Caco-2 (cell line): ENCODE measurements around the gene DNAJB4. TPM values are rescaled to one million over a fixed set of nuclear protein-coding genes. Genes with fewer than 3 reads are reported as not detected.
A peak's percentile ranks its signal among the peaks of the same experiment; 100 is the strongest.

Experiments
- BruUV-seq: library from RNA; stranded (reverse); fragments of 400-500 nt; replicated peaks from 2 replicates; lab custom pipeline; 2021; lab: Mats Ljungman, UMichigan
- CTCF ChIA-PET: fragments of 300-600 bp; sonication (Branson Sonifier 250); formaldehyde crosslinking; loops from one replicate; lab custom pipeline; 2022; ENCODE audit warnings: antibody characterized with exemption; lab: Charles Lee
- POLR2A ChIA-PET: fragments of 300-600 bp; sonication (Branson Sonifier 250); formaldehyde crosslinking; loops from one replicate; lab custom pipeline; 2022; ENCODE audit warnings: antibody characterized with exemption; lab: Charles Lee
- DNase-seq, 2 experiments: peaks; one replicate each; pipeline versions ENCODE4 v3.0.0 to v3.0.0-alpha.2; 2020 to 2022
- H3K27me3 ChIP-seq: replicated peaks from 2 replicates; pipeline ENCODE4 v1.6.0; 2011; ENCODE audit warnings: low read length; ENCODE audit not compliant: control insufficient read depth, insufficient read depth
- H3K36me3 ChIP-seq: 2 replicates; pipeline ENCODE4 v1.5.1; 2011; ENCODE audit warnings: low read length; ENCODE audit not compliant: control insufficient read depth, insufficient read depth
- H3K4me1 ChIP-seq: fragments of 250-450 bp; sonication (Bioruptor Pico); 2 replicates; pipeline ENCODE4 v1.5.1; 2020; ENCODE audit warnings: mild to moderate bottlenecking
- H3K4me3 ChIP-seq: 2 replicates; pipeline ENCODE4 v1.5.1; 2011; ENCODE audit warnings: low read depth, mild to moderate bottlenecking, control low read depth, low read length
- H3K9me3 ChIP-seq: fragments of 250-450 bp; sonication (Bioruptor Pico); 2 replicates; pipeline ENCODE4 v1.5.1; 2020; ENCODE audit warnings: mild to moderate bottlenecking, moderate library complexity
- H3K27ac Mint-ChIP-seq: one replicate; pipeline ENCODE4 v1.8.0; 2022; ENCODE audit warnings: mixed read lengths; ENCODE audit not compliant: unreplicated experiment
- H3K27me3 Mint-ChIP-seq: one replicate; pipeline ENCODE4 v1.8.0; 2022; ENCODE audit warnings: mixed read lengths; ENCODE audit not compliant: insufficient read depth, unreplicated experiment
- H3K36me3 Mint-ChIP-seq: one replicate; pipeline ENCODE4 v1.8.0; 2022; ENCODE audit warnings: mild to moderate bottlenecking, mixed read lengths; ENCODE audit not compliant: insufficient read depth, unreplicated experiment
- H3K4me1 Mint-ChIP-seq: one replicate; pipeline ENCODE4 v1.8.0; 2022; ENCODE audit warnings: low read depth, mixed read lengths; ENCODE audit not compliant: unreplicated experiment
- H3K4me3 Mint-ChIP-seq: one replicate; pipeline ENCODE4 v1.8.0; 2022; ENCODE audit warnings: mild to moderate bottlenecking, moderate library complexity, mixed read lengths; ENCODE audit not compliant: unreplicated experiment
- H3K9me3 Mint-ChIP-seq: one replicate; pipeline ENCODE4 v1.8.0; 2022; ENCODE audit warnings: mixed read lengths; ENCODE audit not compliant: unreplicated experiment
- intact Hi-C: fragments of 100-400 bp; cut with micrococcal nuclease; formaldehyde crosslinking; loops from one replicate; pipeline ENCODE4 v1.10.0; 2022; ENCODE audit not compliant: unreplicated experiment
- total RNA-seq: library from RNA; stranded (reverse); gene quantifications from 2 replicates; pipeline ENCODE4 v1.2.3, GENCODE V29; 2022
- TF ChIP-seq, protein P1 (sequence below), 2 experiments: fragments of 200-600 bp in 1 of 2; IDR thresholded peaks; 1 replicate in 1 of 2; 2 replicates in 1 of 2; pipeline versions ENCODE4 v1.5.1 to v1.8.0; 2011 to 2022; ENCODE audit warnings: antibody characterized with exemption in 1 of 2, control low read depth in 1 of 2, inconsistent platforms in 1 of 2, low read depth in 1 of 2, low read length in 1 of 2, mild to moderate bottlenecking in 1 of 2, moderate library complexity in 1 of 2; ENCODE audit not compliant: insufficient read depth in 1 of 2, severe bottlenecking in 1 of 2, unreplicated experiment in 1 of 2

Gene DNAJB4
- total RNA-seq, 1 experiment from 2014 or later = 6.5 TPM

GRCh38 chr1:77966291-77966690 is 38.4 kb upstream of the DNAJB4 start:
- BruUV-seq = no TSS peak
- H3K4me3 ChIP-seq = no peak overlapping the region
- CTCF ChIA-PET = no interaction called here
- H3K9me3 ChIP-seq = no peaks in the 10 kb centered on the region
- Mint-ChIP-seq H3K27me3 (no peaks in the 10 kb centered on the region), H3K27ac (peak overlapping the region; percentile 63), H3K9me3 (no peaks in the 10 kb centered on the region), H3K36me3 (peaks cover 82% of the 10 kb centered on the region), H3K4me1 (no peaks in the 10 kb centered on the region), H3K4me3 (no peak overlapping the region)
- intact Hi-C loops = no loop called here
- no peaks in the 10 kb centered on the region for H3K4me1 ChIP-seq
- POLR2A ChIA-PET = no interaction called here
- peaks cover 3% of the 10 kb centered on the region; the same call in 1 of the 2 replicates for H3K36me3 ChIP-seq
- DNase-seq = no peak
- no peaks in the 10 kb centered on the region for H3K27me3 ChIP-seq
- TF ChIP-seq, protein P1, sequence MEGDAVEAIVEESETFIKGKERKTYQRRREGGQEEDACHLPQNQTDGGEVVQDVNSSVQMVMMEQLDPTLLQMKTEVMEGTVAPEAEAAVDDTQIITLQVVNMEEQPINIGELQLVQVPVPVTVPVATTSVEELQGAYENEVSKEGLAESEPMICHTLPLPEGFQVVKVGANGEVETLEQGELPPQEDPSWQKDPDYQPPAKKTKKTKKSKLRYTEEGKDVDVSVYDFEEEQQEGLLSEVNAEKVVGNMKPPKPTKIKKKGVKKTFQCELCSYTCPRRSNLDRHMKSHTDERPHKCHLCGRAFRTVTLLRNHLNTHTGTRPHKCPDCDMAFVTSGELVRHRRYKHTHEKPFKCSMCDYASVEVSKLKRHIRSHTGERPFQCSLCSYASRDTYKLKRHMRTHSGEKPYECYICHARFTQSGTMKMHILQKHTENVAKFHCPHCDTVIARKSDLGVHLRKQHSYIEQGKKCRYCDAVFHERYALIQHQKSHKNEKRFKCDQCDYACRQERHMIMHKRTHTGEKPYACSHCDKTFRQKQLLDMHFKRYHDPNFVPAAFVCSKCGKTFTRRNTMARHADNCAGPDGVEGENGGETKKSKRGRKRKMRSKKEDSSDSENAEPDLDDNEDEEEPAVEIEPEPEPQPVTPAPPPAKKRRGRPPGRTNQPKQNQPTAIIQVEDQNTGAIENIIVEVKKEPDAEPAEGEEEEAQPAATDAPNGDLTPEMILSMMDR (IDR thresholded peaks at IDR 0.05; ENCODE audit: insufficient read depth in 1 of 2, low read depth in 1 of 2, low read length in 1 of 2, severe bottlenecking in 1 of 2, unreplicated experiment in 1 of 2) = no peak

GRCh38 chr1:77970192-77970591 is 34.5 kb upstream of the DNAJB4 start:
- no peaks in the 10 kb centered on the region for H3K27me3 Mint-ChIP-seq
- intact Hi-C loops = no loop called here
- DNase-seq = no peak
- no TSS peak for BruUV-seq
- H3K4me1 Mint-ChIP-seq = no peaks in the 10 kb centered on the region
- TF ChIP-seq, protein P1 (IDR thresholded peaks at IDR 0.05; ENCODE audit: insufficient read depth in 1 of 2, low read depth in 1 of 2, low read length in 1 of 2, severe bottlenecking in 1 of 2, unreplicated experiment in 1 of 2) = no peak
- H3K27me3 ChIP-seq = no peaks in the 10 kb centered on the region
- peaks cover 3% of the 10 kb centered on the region; the same call in 1 of the 2 replicates for H3K36me3 ChIP-seq
- H3K9me3 ChIP-seq = no peaks in the 10 kb centered on the region
- H3K9me3 Mint-ChIP-seq = no peaks in the 10 kb centered on the region
- H3K4me3 Mint-ChIP-seq = no peak overlapping the region
- H3K36me3 Mint-ChIP-seq = peaks cover 74% of the 10 kb centered on the region
- no peaks in the 10 kb centered on the region for H3K4me1 ChIP-seq
- ChIA-PET CTCF (no interaction called here), POLR2A (no interaction called here)
- no peak overlapping the region for H3K27ac Mint-ChIP-seq
- no peak overlapping the region for H3K4me3 ChIP-seq

GRCh38 chr1:77972080-77972479 is 32.7 kb upstream of the DNAJB4 start:
- ChIA-PET POLR2A (no interaction called here), CTCF (no interaction called here)
- TF ChIP-seq, protein P1 (IDR thresholded peaks at IDR 0.05; ENCODE audit: insufficient read depth in 1 of 2, low read depth in 1 of 2, low read length in 1 of 2, severe bottlenecking in 1 of 2, unreplicated experiment in 1 of 2) = no peak
- Histone ChIP-seq H3K4me3 (no peak overlapping the region), H3K9me3 (no peaks in the 10 kb centered on the region), H3K36me3 (no peaks in the 10 kb centered on the region), H3K4me1 (peaks cover 8% of the 10 kb centered on the region; the same call in 1 of the 2 replicates), H3K27me3 (no peaks in the 10 kb centered on the region)
- H3K4me3 Mint-ChIP-seq = no peak overlapping the region
- no peaks in the 10 kb centered on the region for H3K27me3 Mint-ChIP-seq
- DNase-seq = no peak
- no TSS peak for BruUV-seq
- H3K9me3 Mint-ChIP-seq = no peaks in the 10 kb centered on the region
- H3K36me3 Mint-ChIP-seq = peaks cover 76% of the 10 kb centered on the region
- no peak overlapping the region for H3K27ac Mint-ChIP-seq
- intact Hi-C loops = no loop called here
- no peaks in the 10 kb centered on the region for H3K4me1 Mint-ChIP-seq
